IMR-90 (cell line): ENCODE data around the gene NUDCD3. TPM values are rescaled to one million over a fixed set of nuclear protein-coding genes. Genes with fewer than 3 reads are reported as not detected.

Source experiments
- ATAC-seq: fragments of 200-7000 bp; cut with Tn5 transposase; 2 replicates; pipeline ENCODE4 v1.9.1; 2020; ENCODE audit warnings: low read depth, mild to moderate bottlenecking, moderate library complexity
- BruUV-seq: library from RNA; stranded (reverse); fragments of 400-500 nt; replicated peaks from 2 replicates; lab custom pipeline; 2021; lab: Mats Ljungman, UMichigan
- CTCF ChIA-PET: fragments of 300-600 bp; formaldehyde crosslinking; extraction: SDS; loops from one replicate; lab custom pipeline; 2021; ENCODE audit warnings: antibody characterized with exemption; lab: Yijun Ruan, JAX
- POLR2A ChIA-PET: fragments of 300-600 bp; sonication (Branson Sonifier 250); formaldehyde crosslinking; loops from one replicate; lab custom pipeline; 2022; ENCODE audit warnings: antibody characterized with exemption; ENCODE audit not compliant: unreplicated experiment; lab: Charles Lee
- DNase-seq: peaks from one replicate; pipeline ENCODE4 v3.0.0; 2013
- H2AFZ ChIP-seq: replicated peaks from 2 replicates; pipeline ENCODE3; 2013; ENCODE audit warnings: low read length, mild to moderate bottlenecking; ENCODE audit not compliant: poor library complexity
- H2AK5ac ChIP-seq: 2 replicates; pipeline ENCODE4 v1.6.1; 2013; ENCODE audit warnings: low read depth, low read length, inconsistent platforms
- H2AK9ac ChIP-seq: replicated peaks from 2 replicates; pipeline ENCODE3; 2013; ENCODE audit warnings: mild to moderate bottlenecking, low read depth, low read length, moderate library complexity; ENCODE audit not compliant: poor library complexity
- H2BK120ac ChIP-seq: 2 replicates; pipeline ENCODE4 v1.6.1; 2013; ENCODE audit warnings: low read depth, low read length, inconsistent platforms
- H2BK15ac ChIP-seq: 3 replicates; pipeline ENCODE4 v1.6.1; 2013; ENCODE audit warnings: low read depth, low read length, inconsistent platforms
- H2BK20ac ChIP-seq: 2 replicates; pipeline ENCODE4 v1.6.1; 2013; ENCODE audit warnings: low read depth, mild to moderate bottlenecking, inconsistent platforms, low read length, moderate library complexity
- H2BK5ac ChIP-seq: 2 replicates; pipeline ENCODE4 v1.6.1; 2013; ENCODE audit warnings: mild to moderate bottlenecking, low read depth, low read length, inconsistent platforms; ENCODE audit not compliant: poor library complexity, severe bottlenecking
- H3K14ac ChIP-seq: replicated peaks from 2 replicates; pipeline ENCODE4 v1.6.1; 2013; ENCODE audit warnings: low read depth, low read length, inconsistent platforms
- H3K18ac ChIP-seq: 2 replicates; pipeline ENCODE4 v1.6.1; 2013; ENCODE audit warnings: low read depth, low read length, control low read depth
- H3K23ac ChIP-seq: 2 replicates; pipeline ENCODE4 v1.6.1; 2013; ENCODE audit warnings: low read depth, low read length, inconsistent platforms
- H3K27ac ChIP-seq: 2 replicates; pipeline ENCODE4 v1.5.1; 2013; ENCODE audit warnings: mild to moderate bottlenecking, control low read depth, low read length; ENCODE audit not compliant: insufficient read depth
- H3K27me3 ChIP-seq: 2 replicates; pipeline ENCODE4 v1.6.1; 2013; ENCODE audit warnings: low read length; ENCODE audit not compliant: control insufficient read depth, insufficient read depth
- H3K36me3 ChIP-seq: 2 replicates; pipeline ENCODE4 v1.6.1; 2013; ENCODE audit warnings: low read length, mixed read lengths; ENCODE audit not compliant: control insufficient read depth, insufficient read depth
- H3K4ac ChIP-seq: 2 replicates; pipeline ENCODE4 v1.6.1; 2013; ENCODE audit warnings: low read depth, low read length, inconsistent platforms
- H3K4me1 ChIP-seq: 2 replicates; pipeline ENCODE4 v1.6.1; 2013; ENCODE audit warnings: low read length, mixed read lengths; ENCODE audit not compliant: control insufficient read depth, insufficient read depth
- H3K4me2 ChIP-seq: 2 replicates; pipeline ENCODE4 v1.6.1; 2013; ENCODE audit warnings: low read depth, mild to moderate bottlenecking, control low read depth, low read length, moderate library complexity
- H3K4me3 ChIP-seq: 2 replicates; pipeline ENCODE4 v1.5.1; 2013; ENCODE audit warnings: low read depth, mild to moderate bottlenecking, control low read depth, low read length, moderate library complexity; ENCODE audit not compliant: insufficient read depth
- H3K56ac ChIP-seq: 2 replicates; pipeline ENCODE4 v1.6.1; 2013; ENCODE audit warnings: low read length, inconsistent platforms; ENCODE audit not compliant: insufficient read depth; ENCODE audit errors: extremely low read depth
- H3K79me1 ChIP-seq, 2 experiments: 2 replicates each; pipeline ENCODE4 v1.6.1; 2013; ENCODE audit warnings: low read length in 2 of 2, inconsistent platforms in 1 of 2, low read depth in 1 of 2
- H3K9ac ChIP-seq: 2 replicates; pipeline ENCODE4 v1.6.1; 2013; ENCODE audit warnings: low read depth, low read length, control low read depth
- H3K9me1 ChIP-seq: 2 replicates; pipeline ENCODE4 v1.6.1; 2013; ENCODE audit warnings: low read length, inconsistent platforms; ENCODE audit not compliant: insufficient read depth
- H3K9me3 ChIP-seq: 2 replicates; pipeline ENCODE4 v1.6.1; 2013; ENCODE audit warnings: low read length; ENCODE audit not compliant: control insufficient read depth, insufficient read depth
- H4K20me1 ChIP-seq: 2 replicates; pipeline ENCODE4 v1.6.1; 2013; ENCODE audit warnings: low read length, inconsistent platforms; ENCODE audit not compliant: insufficient read depth
- H4K5ac ChIP-seq: 2 replicates; pipeline ENCODE4 v1.6.1; 2013; ENCODE audit warnings: mild to moderate bottlenecking, low read depth, low read length, control low read depth
- H4K8ac ChIP-seq, 2 experiments: 2 replicates each; pipeline ENCODE4 v1.6.1; 2013; ENCODE audit warnings: low read depth in 2 of 2, low read length in 2 of 2, control low read depth in 1 of 2, inconsistent platforms in 1 of 2
- H4K91ac ChIP-seq: 2 replicates; pipeline ENCODE4 v1.6.1; 2013; ENCODE audit warnings: low read depth, low read length, inconsistent platforms; ENCODE audit not compliant: insufficient read depth
- BHLHE40 ChIP-seq: fragments of 150-350 bp; IDR thresholded peaks from 2 replicates; pipeline ENCODE4 v1.6.1; 2016; ENCODE audit warnings: mild to moderate bottlenecking, low read depth, low read length
- CTCF ChIP-seq: conservative IDR thresholded peaks from 2 replicates; pipeline ENCODE4 v1.5.1; 2012; ENCODE audit warnings: mild to moderate bottlenecking, low read depth, low read length, improper control_type of control experiment
- ELK1 ChIP-seq: fragments of 150-350 bp; IDR thresholded peaks from 2 replicates; pipeline ENCODE4 v1.6.1; 2016; ENCODE audit warnings: low read depth, mild to moderate bottlenecking, low read length, moderate library complexity, borderline replicate concordance
- POLR2A ChIP-seq: IDR thresholded peaks from 2 replicates; pipeline ENCODE4 v1.6.1; 2012; ENCODE audit warnings: mild to moderate bottlenecking, low read depth, low read length
- RAD21 ChIP-seq: IDR thresholded peaks from 2 replicates; pipeline ENCODE4 v1.6.1; 2012; ENCODE audit warnings: low read length, improper control_type of control experiment
- SMC3 ChIP-seq: fragments of 150-350 bp; IDR thresholded peaks from 2 replicates; pipeline ENCODE4 v1.6.1; 2016; ENCODE audit warnings: low read depth, mild to moderate bottlenecking, antibody characterized with exemption, low read length, moderate library complexity
- USF2 ChIP-seq: fragments of 150-350 bp; IDR thresholded peaks from 2 replicates; pipeline ENCODE4 v1.6.1; 2017; ENCODE audit warnings: mild to moderate bottlenecking, antibody characterized with exemption, low read length, low read depth
- WGBS, 2 experiments: methylation state at CpG; one replicate each; pipeline versions ENCODE4 v1.1.5 to v1.1.7; 2013; ENCODE audit warnings: missing lambda C conversion rate in 2 of 2; ENCODE audit not compliant: insufficient read length in 1 of 2; ENCODE audit errors: extremely low coverage in 2 of 2; 5-methylcytosine and 5-hydroxymethylcytosine counted together
- dilution Hi-C: fragments of 300-500 bp; cut with HindIII; formaldehyde crosslinking; loops from one replicate; pipeline ENCODE4 v1.14.3; 2018; ENCODE audit warnings: low sequenced_read_pairs; ENCODE audit not compliant: unreplicated experiment
- in situ Hi-C: fragments of 300-500 bp; cut with MboI; formaldehyde crosslinking; loops from 3 replicates; pipeline ENCODE4 v1.14.3; 2019; ENCODE audit warnings: low sequenced_read_pairs, inconsistent platforms, mixed read lengths
- intact Hi-C: fragments of 100-400 bp; cut with micrococcal nuclease; formaldehyde crosslinking; loops from 2 replicates; pipeline ENCODE4 v1.10.0; 2022
- polyA plus RNA-seq, 3 experiments: library from polyadenylated mRNA; depleted of rRNA; stranded (reverse); fragments of >200 nt; gene quantifications; 2 replicates each; pipeline ENCODE4 v1.2.3, GENCODE V29; 2012; ENCODE audit warnings: low replicate concordance in 1 of 3
- total RNA-seq: library from RNA; depleted of rRNA; stranded (reverse); fragments of >200 nt; gene quantifications from 2 replicates; pipeline ENCODE4 v1.2.3, GENCODE V29; 2012

NUDCD3 gene
- total and polyA plus RNA-seq, 2 of the 4 experiments (the other 2 are of a cell fraction), result 49.5 to 76.0 TPM

GRCh38 chr7:44520574-44520973 is 30.1 kb upstream of the NUDCD3 start:
- H3K9ac ChIP-seq, result no peak overlapping the region
- no peak overlapping the region for H2BK15ac ChIP-seq
- no peak overlapping the region for H3K14ac ChIP-seq
- DNase-seq (no peak), ATAC-seq (no peak)
- H3K4me2 ChIP-seq, result no peak overlapping the region
- no peaks in the 10 kb centered on the region for H3K36me3 ChIP-seq
- no peaks in the 10 kb centered on the region for H3K9me1 ChIP-seq
- no peak overlapping the region for H3K18ac ChIP-seq
- H4K91ac ChIP-seq, result no peak overlapping the region
- intact Hi-C loops, result no loop called here
- BruUV-seq, result no TSS peak
- in situ Hi-C loops, result no loop called here
- no peak overlapping the region for H2AK5ac ChIP-seq
- peaks cover 11% of the 10 kb centered on the region for H3K9me3 ChIP-seq
- H3K79me1 ChIP-seq, result no peaks in the 10 kb centered on the region
- H4K20me1 ChIP-seq, result no peaks in the 10 kb centered on the region
- WGBS, 2 experiments, result no CpG with 5 or more reads among the region's 5 CpGs
- no peak overlapping the region for H4K5ac ChIP-seq
- ChIA-PET CTCF (no interaction called here), POLR2A (no interaction called here)
- H3K23ac ChIP-seq, result no peak overlapping the region
- H2AK9ac ChIP-seq, result no peak overlapping the region
- H2BK5ac ChIP-seq, result no peak overlapping the region
- H2AFZ ChIP-seq, result no peak overlapping the region
- H3K4me1 ChIP-seq, result no peaks in the 10 kb centered on the region
- dilution Hi-C loops, result no loop called here
- H2BK20ac ChIP-seq, result no peak overlapping the region
- no peak overlapping the region for H3K4ac ChIP-seq
- H3K27me3 ChIP-seq, result peaks cover 36% of the 10 kb centered on the region
- no peak overlapping the region for H4K8ac ChIP-seq
- H3K4me3 ChIP-seq, result no peak overlapping the region
- no peak overlapping the region for H3K27ac ChIP-seq
- no peak overlapping the region for H2BK120ac ChIP-seq
- TF ChIP-seq RAD21 (no peak), SMC3 (no peak), CTCF (no peak), BHLHE40 (no peak), USF2 (no peak), POLR2A (no peak), ELK1 (no peak)
- H3K56ac ChIP-seq, result no peak overlapping the region
